ENCODE results near the gene PSMB7.

GRCh38 chr9:124456341-124457078, 41.3 kb upstream of the PSMB7 start:
- TF ChIP-seq, protein P1, sequence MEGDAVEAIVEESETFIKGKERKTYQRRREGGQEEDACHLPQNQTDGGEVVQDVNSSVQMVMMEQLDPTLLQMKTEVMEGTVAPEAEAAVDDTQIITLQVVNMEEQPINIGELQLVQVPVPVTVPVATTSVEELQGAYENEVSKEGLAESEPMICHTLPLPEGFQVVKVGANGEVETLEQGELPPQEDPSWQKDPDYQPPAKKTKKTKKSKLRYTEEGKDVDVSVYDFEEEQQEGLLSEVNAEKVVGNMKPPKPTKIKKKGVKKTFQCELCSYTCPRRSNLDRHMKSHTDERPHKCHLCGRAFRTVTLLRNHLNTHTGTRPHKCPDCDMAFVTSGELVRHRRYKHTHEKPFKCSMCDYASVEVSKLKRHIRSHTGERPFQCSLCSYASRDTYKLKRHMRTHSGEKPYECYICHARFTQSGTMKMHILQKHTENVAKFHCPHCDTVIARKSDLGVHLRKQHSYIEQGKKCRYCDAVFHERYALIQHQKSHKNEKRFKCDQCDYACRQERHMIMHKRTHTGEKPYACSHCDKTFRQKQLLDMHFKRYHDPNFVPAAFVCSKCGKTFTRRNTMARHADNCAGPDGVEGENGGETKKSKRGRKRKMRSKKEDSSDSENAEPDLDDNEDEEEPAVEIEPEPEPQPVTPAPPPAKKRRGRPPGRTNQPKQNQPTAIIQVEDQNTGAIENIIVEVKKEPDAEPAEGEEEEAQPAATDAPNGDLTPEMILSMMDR (conservative IDR thresholded peaks at IDR 0.05 in 1 of 2, IDR thresholded peaks at IDR 0.05 in 1 of 2; ENCODE audit: extremely low read depth in 1 of 2, insufficient read depth in 1 of 2, low read depth in 1 of 2, low read length in 2 of 2), result no peak
- TF ChIP-seq EZH2 (IDR thresholded peaks at IDR 0.05; ENCODE audit: borderline replicate concordance, low read length), result no peak

All from mammary epithelial cell (primary cell).